ENCODE results near the gene KLHL29.

DNA sequence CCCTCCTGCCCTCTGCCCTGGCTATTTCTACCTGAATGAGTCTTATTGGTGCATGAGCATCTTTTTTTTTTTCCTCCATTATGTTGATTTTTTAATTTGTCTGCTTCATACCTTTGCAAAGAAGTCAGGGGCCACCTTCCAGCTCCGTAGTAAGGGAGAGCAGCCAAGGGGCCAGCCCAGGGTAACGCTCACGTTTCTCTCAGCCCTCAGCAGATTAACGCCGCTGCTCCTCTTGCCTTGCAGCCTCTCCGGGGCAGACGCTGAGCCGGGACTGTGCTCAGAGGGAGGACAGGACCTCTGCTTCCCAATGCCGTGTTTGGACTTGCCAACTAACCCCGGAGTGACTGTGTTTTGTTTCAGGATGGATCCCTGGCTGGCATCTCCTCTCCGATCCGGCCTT, 300.2 kb downstream of the KLHL29 start:
- TF ChIP-seq, protein P1, sequence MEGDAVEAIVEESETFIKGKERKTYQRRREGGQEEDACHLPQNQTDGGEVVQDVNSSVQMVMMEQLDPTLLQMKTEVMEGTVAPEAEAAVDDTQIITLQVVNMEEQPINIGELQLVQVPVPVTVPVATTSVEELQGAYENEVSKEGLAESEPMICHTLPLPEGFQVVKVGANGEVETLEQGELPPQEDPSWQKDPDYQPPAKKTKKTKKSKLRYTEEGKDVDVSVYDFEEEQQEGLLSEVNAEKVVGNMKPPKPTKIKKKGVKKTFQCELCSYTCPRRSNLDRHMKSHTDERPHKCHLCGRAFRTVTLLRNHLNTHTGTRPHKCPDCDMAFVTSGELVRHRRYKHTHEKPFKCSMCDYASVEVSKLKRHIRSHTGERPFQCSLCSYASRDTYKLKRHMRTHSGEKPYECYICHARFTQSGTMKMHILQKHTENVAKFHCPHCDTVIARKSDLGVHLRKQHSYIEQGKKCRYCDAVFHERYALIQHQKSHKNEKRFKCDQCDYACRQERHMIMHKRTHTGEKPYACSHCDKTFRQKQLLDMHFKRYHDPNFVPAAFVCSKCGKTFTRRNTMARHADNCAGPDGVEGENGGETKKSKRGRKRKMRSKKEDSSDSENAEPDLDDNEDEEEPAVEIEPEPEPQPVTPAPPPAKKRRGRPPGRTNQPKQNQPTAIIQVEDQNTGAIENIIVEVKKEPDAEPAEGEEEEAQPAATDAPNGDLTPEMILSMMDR (IDR thresholded peaks at IDR 0.05; ENCODE audit: low read depth, low read length, missing input control), result no peak
- TF ChIP-seq RAD21 (IDR thresholded peaks at IDR 0.05), result no peak
- TF ChIP-seq SP1 (IDR thresholded peaks at IDR 0.05), result no peak

All from liver (tissue), 3 donors.